Retinal pigment epithelial cell (primary cell): ENCODE results near the gene ISLR2.

Source experiments
- DNase-seq: peaks from one replicate; pipeline ENCODE4 v3.0.0-alpha.2; 2010; ENCODE audit warnings: low read depth
- H3K4me3 ChIP-seq: 2 replicates; pipeline ENCODE4 v1.5.1; 2011; ENCODE audit warnings: mild to moderate bottlenecking, low read length, control low read depth, moderate library complexity
- CTCF ChIP-seq: conservative IDR thresholded peaks from 2 replicates; pipeline ENCODE4 v1.5.1; 2011; ENCODE audit warnings: low read depth, low read length, control low read depth, inconsistent platforms

The ISLR2 gene

DNA sequence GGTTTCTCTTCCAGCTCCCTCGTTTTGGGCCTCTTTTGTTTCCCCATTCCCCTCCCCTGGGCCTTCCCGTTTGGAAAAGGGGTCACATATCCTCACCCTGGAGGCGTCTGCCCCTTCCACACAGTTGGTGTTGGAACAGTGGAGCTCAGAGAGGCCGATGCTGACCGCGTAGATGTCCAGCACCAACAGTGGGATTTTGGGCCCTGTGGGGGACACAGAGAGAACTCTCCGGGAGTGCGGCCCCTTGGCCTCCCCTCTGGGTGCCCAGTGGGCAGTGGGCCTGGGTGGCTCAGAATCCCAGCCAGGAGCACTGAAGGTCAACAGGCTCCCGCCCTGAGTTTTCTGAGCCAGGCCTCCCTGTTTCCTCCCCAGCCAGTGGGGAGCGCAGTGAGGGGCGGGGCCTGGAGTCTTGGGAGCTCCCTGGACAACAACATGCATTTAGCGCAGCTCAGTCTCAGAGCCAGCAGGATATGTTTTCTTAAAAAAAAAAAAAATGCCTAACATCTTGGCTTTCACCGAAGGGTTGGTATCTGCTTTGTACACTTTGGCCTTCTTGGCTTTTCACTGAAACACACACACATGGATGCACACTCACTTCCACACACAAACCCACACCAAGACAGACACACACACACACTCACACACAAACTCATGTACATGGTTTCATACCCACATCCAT lies 42.5 kb downstream of the ISLR2 start:
- no peak for TF ChIP-seq CTCF
- no peak overlapping the region for H3K4me3 ChIP-seq
- DNase-seq: no peak

DNA sequence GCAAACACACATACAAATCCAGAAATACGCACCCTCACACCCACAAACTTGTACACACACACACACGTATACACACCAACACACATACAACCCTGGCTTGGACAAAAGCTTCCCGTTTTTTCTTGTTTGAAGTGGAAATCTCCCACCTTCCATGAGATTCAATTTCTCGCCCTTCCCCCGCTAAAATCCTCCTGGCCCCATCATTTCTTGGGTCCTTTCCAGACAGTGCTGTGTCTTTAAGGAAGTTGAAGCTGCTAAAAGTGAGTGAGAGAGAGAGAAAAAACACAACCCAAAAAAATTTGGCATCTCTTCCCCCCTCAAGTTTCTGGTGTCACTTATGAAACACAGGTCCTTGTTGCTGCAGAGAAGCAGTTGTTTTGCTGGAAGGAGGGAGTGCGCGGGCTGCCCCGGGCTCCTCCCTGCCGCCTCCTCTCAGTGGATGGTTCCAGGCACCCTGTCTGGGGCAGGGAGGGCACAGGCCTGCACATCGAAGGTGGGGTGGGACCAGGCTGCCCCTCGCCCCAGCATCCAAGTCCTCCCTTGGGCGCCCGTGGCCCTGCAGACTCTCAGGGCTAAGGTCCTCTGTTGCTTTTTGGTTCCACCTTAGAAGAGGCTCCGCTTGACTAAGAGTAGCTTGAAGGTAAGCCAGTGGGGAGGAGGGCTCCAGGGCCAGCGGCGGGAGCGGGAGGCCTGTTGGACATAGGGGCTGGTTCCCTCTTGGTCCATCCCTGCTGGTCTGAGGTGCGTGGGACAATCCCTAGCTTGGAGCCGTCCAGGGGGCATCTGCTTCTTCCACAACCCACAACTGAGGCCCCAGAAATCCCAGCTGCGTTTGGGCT lies 43.2 kb downstream of the ISLR2 start, which contains the start of gene ISLR:
Gene ISLR (plus strand): TSS at position 331 of the 839 bp plus-strand sequence. CDS start 1,149 bp downstream, outside the sequence.
- TF ChIP-seq CTCF: no peak
- H3K4me3 ChIP-seq: no peak within 1 kb of the TSS
- no peak for DNase-seq

- TF ChIP-seq CTCF: no peak
- H3K4me3 ChIP-seq: no peak overlapping the region
- no peak for DNase-seq
These were observed 44.0 kb downstream of the ISLR2 start for GRCh38 chr15:74174219-74174957.

- H3K4me3 ChIP-seq: no peak overlapping the region
These were observed 44.5 kb downstream of the ISLR2 start for GRCh38 chr15:74174958-74175253.

DNA sequence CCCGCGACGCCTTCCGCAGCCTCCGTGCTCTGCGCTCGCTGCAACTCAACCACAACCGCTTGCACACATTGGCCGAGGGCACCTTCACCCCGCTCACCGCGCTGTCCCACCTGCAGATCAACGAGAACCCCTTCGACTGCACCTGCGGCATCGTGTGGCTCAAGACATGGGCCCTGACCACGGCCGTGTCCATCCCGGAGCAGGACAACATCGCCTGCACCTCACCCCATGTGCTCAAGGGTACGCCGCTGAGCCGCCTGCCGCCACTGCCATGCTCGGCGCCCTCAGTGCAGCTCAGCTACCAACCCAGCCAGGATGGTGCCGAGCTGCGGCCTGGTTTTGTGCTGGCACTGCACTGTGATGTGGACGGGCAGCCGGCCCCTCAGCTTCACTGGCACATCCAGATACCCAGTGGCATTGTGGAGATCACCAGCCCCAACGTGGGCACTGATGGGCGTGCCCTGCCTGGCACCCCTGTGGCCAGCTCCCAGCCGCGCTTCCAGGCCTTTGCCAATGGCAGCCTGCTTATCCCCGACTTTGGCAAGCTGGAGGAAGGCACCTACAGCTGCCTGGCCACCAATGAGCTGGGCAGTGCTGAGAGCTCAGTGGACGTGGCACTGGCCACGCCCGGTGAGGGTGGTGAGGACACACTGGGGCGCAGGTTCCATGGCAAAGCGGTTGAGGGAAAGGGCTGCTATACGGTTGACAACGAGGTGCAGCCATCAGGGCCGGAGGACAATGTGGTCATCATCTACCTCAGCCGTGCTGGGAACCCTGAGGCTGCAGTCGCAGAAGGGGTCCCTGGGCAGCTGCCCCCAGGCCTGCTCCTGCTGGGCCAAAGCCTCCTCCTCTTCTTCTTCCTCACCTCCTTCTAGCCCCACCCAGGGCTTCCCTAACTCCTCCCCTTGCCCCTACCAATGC lies 45.1 kb downstream of the ISLR2 start:
- no peak for DNase-seq
- H3K4me3 ChIP-seq: no peak overlapping the region
- TF ChIP-seq CTCF: no peak

More at GRCh38 chr15:74174958-74175253, 44.5 kb downstream of the ISLR2 start:
- no peak for DNase-seq
- no peak for TF ChIP-seq CTCF
